ENCODE results near the gene TASOR. TPM values are rescaled to one million over a fixed set of nuclear protein-coding genes. Genes with fewer than 3 reads are reported as not detected.
"Not testable (repeated sequence)": the region's sequence is repeated elsewhere in the genome, so short reads cannot be mapped to it uniquely, and the experiment has no call there.

The TASOR gene, protein sequence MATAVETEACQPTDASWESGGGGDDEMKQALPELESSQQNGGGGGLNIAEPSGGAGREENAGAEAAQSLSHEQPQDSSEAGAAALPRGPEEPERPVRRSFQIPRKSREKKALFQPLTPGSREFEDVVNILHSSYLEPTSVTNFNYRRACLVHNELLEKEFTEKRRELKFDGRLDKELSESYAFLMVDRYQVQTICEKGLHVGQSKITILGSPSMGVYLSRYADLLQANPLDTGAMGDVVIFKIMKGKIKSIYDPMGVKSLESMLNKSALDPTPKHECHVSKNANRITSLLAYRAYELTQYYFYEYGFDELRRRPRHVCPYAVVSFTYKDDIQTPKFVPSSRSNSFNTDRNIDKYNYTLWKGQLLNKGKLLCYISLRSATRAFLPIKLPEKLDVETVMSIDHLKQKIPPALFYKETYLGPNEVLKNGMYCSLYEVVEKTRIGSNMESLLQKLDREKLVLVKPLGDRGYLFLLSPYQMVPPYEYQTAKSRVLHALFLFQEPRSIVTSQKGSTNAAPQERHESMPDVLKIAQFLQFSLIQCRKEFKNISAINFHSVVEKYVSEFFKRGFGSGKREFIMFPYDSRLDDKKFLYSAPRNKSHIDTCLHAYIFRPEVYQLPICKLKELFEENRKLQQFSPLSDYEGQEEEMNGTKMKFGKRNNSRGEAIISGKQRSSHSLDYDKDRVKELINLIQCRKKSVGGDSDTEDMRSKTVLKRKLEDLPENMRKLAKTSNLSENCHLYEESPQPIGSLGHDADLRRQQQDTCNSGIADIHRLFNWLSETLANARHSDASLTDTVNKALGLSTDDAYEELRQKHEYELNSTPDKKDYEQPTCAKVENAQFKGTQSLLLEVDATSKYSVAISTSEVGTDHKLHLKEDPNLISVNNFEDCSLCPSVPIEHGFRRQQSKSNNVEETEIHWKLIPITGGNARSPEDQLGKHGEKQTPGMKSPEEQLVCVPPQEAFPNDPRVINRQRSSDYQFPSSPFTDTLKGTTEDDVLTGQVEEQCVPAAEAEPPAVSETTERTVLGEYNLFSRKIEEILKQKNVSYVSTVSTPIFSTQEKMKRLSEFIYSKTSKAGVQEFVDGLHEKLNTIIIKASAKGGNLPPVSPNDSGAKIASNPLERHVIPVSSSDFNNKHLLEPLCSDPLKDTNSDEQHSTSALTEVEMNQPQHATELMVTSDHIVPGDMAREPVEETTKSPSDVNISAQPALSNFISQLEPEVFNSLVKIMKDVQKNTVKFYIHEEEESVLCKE (N-terminal part only)
- total RNA-seq: 10 to 100 TPM; 37.3 to 68.3 TPM

DNA sequence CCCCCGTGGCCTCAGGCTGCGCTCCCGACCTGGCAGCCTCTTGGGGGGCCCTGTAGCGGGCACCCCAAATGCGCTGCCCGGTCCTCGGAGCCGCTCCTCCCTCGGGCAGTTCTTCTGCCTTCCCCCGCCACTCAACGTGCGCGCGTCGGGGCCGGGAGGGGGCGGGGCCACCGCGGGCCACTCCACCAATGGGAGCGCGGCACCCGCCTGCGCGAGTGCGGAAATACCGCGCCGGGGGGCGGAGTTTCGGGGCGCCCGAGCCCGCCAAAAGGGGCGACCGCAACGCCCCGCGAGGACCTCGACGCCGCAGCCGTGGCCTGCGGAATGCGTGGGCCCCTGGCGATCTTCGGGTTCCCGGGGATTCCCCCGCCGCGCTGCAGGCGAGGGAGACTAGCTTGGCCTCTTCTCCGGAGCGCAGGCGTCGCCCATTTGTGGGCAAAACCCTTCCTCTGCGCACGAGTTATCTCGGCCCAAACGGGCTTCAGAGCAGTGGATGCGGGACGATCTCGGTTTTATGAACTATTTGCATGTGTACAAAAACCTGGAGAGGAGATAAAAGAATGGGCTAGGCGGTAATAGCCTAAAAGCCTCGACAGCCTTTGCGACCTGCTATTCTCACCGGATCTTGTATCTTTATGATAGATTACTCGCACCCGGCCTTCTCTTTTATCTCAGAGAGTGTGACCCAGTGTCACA, at the start of gene TASOR:
Gene TASOR (minus strand): TSS at position 144 of the 696 bp plus-strand sequence. CDS start 259 bp downstream, outside the sequence.
- ATAC-seq (peak; percentile 86 to 87), DNase-seq (ENCODE audit: low spot score in 2 of 2) (peak; percentile 86 to 89)
- H3K27ac Mint-ChIP-seq: peak within 1 kb of the TSS; percentile 90 to 96
- peaks cover 27 to 51% of the 10 kb centered on the region in 2 donors for H3K36me3 Mint-ChIP-seq
- H3K9me3 Mint-ChIP-seq: peaks cover 5 to 10% of the 10 kb centered on the region in 2 donors

GRCh38 chr3:56732109-56732508, 49.0 kb upstream of the TASOR start:
- ATAC-seq (no peak), DNase-seq (ENCODE audit: low spot score in 2 of 2) (no peak)
- Mint-ChIP-seq H3K36me3 (peaks cover 42 to 77% of the 10 kb centered on the region in 2 donors), H3K9me3 (no peaks in the 10 kb centered on the region), H3K27ac (peak overlapping the region; percentile 51 to 75)

GRCh38 chr3:56725175-56725574, 42.1 kb upstream of the TASOR start:
- Mint-ChIP-seq H3K36me3 (peaks cover 43 to 67% of the 10 kb centered on the region in 2 donors), H3K9me3 (no peaks in the 10 kb centered on the region), H3K27ac (peak overlapping the region; percentile 83 to 85)
- peak; percentile 62 to 64 for DNase-seq (ENCODE audit: low spot score in 2 of 2)
- peak; percentile 95 to 96 for ATAC-seq

GRCh38 chr3:56724676-56725075, 41.6 kb upstream of the TASOR start:
- Mint-ChIP-seq H3K9me3 (no peaks in the 10 kb centered on the region), H3K27ac (peak overlapping the region; percentile 83 to 85), H3K36me3 (peaks cover 43 to 63% of the 10 kb centered on the region in 2 donors)
- ATAC-seq (peak; percentile 53 to 72), DNase-seq (ENCODE audit: low spot score in 2 of 2) (no peak)

DNA sequence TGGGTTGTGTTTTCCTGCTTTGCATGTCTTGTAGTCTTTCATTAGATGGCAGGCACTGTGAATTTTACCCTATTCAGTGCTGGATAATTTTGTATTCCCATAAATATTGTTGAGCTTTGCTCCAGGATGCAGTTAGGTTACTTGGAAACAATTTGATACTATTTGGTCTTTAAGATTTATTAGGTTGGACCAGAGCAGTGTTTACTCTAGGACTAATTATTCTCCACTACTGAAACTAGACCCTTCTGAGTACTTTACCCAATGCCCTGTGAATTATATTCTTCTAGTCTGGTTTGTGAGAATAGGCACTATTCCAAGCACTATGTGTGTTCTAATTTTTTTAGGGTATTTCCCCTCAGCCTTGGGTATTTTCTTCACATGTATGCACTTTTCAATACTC, 37.8 kb upstream of the TASOR start:
- no peak for ATAC-seq
- Mint-ChIP-seq H3K9me3 (peaks cover 4% of the 10 kb centered on the region in 2 donors), H3K27ac (peak overlapping the region; percentile 1 to 78), H3K36me3 (peaks cover 20 to 41% of the 10 kb centered on the region in 2 donors)
- no peak for DNase-seq (ENCODE audit: low spot score in 2 of 2)

DNA sequence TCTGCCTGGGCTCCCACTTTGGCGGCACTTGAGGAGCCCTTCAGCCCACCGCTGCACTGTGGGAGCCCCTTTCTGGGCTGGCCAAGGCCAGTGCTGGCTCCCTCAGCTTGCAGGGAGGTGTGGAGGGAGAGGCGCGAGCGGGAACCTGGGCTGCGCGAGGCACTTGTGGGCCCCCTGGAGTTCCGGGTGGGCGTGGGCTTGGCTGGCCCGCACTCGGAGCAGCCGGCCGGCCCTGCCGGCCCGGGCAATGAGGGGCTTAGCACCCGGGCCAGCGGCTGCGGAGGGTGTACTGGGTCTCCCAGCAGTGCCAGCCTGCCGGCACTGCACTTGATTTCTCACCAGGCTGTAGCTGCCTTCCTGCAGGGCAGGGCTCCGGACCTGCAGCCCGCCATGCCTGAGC, 35.7 kb upstream of the TASOR start:
- Mint-ChIP-seq H3K36me3 (peaks cover 7 to 35% of the 10 kb centered on the region in 2 donors), H3K9me3 (peaks cover 4 to 12% of the 10 kb centered on the region in 2 donors), H3K27ac (peak overlapping the region in 1 of 2 donors; percentile 55)
- not testable (repeated sequence) for DNase-seq (ENCODE audit: low spot score in 2 of 2); ATAC-seq

DNA sequence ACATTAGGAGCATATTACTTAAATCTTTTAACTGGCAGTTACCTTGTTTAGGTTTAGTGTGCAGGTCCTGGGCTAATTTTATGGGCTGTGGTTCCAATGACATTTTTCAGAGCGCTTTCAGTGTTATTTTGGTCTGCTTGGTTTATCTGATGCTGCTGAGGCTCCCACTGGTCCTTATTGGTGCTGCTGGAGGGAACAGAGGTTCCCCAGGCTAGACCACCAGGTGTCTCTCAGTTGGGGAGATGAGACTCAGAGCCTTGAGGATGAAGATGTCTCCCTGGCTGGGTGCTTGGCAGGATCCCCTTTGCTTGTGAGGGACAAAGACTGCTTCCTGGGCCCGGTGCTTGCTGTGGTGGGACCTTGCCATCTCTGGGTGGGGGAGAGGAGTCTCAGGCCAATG, 28.3 kb upstream of the TASOR start:
- peaks cover 0 to 11% of the 10 kb centered on the region in 2 donors for H3K36me3 Mint-ChIP-seq
- H3K27ac Mint-ChIP-seq: no peak overlapping the region
- DNase-seq (ENCODE audit: low spot score in 2 of 2) (no peak), ATAC-seq (no peak)
- H3K9me3 Mint-ChIP-seq: peaks cover 0 to 9% of the 10 kb centered on the region in 2 donors

DNA sequence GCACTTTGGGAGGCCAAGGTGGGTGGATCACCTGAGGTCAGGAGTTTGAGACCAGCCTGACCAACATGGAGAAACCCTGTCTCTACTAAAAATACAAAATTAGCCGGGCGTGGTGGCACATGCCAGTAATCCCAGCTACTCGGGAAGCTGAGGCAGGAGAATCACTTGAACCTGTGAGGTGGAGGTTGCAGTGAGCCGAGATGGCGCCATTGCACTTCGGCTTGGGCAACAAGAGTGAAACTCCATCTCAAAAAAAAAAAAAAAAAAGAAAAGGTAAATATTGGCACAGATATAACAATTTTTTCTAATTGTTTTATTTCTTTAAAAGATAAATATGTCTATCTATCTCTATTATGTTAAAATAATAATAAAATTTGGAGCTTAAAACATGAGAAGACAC, 24.3 kb upstream of the TASOR start:
- DNase-seq (ENCODE audit: low spot score in 2 of 2); ATAC-seq; H3K27ac Mint-ChIP-seq; H3K36me3 Mint-ChIP-seq; H3K9me3 Mint-ChIP-seq: not testable (repeated sequence)

GRCh38 chr3:56706629-56707028, 23.6 kb upstream of the TASOR start:
- Mint-ChIP-seq H3K27ac (no peak overlapping the region), H3K9me3 (no peaks in the 10 kb centered on the region), H3K36me3 (no peaks in the 10 kb centered on the region)
- no peak for DNase-seq (ENCODE audit: low spot score in 2 of 2)
- no peak for ATAC-seq

DNA sequence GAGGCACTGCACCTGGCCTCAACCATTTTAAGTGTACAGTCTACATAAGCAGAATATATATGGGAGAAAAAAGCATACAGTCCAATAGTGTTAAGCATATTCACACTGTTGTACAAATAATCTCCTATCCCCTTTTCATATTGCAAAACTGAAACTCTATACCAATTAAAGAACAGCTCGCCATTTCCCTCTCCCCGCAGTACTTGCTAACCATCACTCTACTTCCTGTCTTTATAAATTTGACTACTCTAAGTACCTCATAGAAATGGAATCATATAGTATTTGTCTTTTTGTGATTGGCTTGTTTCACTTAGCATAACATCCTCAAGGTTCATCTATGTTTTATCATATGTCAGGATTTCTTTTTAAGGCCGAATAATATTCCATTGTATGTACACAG, 21.6 kb upstream of the TASOR start:
- peak in 1 of 2 donors; percentile 55 for ATAC-seq
- no peak for DNase-seq (ENCODE audit: low spot score in 2 of 2)
- H3K27ac Mint-ChIP-seq: peak overlapping the region in 1 of 2 donors; percentile 70

GRCh38 chr3:56702490-56703315, 19.6 kb upstream of the TASOR start:
- no peaks in the 10 kb centered on the region for H3K9me3 Mint-ChIP-seq

More for the DNA sequence above, 21.6 kb upstream of the TASOR start:
- H3K9me3 Mint-ChIP-seq: no peaks in the 10 kb centered on the region
- no peaks in the 10 kb centered on the region for H3K36me3 Mint-ChIP-seq

GRCh38 chr3:56700151-56700550, 17.1 kb upstream of the TASOR start:
- DNase-seq (ENCODE audit: low spot score in 2 of 2): no peak
- no peaks in the 10 kb centered on the region for H3K36me3 Mint-ChIP-seq
- no peak overlapping the region for H3K27ac Mint-ChIP-seq
- no peak for ATAC-seq
- no peaks in the 10 kb centered on the region for H3K9me3 Mint-ChIP-seq

More at GRCh38 chr3:56702490-56703315, 19.6 kb upstream of the TASOR start:
- DNase-seq (ENCODE audit: low spot score in 2 of 2) (peak in 1 of 2 donors; percentile 49), ATAC-seq (peak; percentile 54 to 71)
- H3K36me3 Mint-ChIP-seq: no peaks in the 10 kb centered on the region
- H3K27ac Mint-ChIP-seq: no peak overlapping the region

DNA sequence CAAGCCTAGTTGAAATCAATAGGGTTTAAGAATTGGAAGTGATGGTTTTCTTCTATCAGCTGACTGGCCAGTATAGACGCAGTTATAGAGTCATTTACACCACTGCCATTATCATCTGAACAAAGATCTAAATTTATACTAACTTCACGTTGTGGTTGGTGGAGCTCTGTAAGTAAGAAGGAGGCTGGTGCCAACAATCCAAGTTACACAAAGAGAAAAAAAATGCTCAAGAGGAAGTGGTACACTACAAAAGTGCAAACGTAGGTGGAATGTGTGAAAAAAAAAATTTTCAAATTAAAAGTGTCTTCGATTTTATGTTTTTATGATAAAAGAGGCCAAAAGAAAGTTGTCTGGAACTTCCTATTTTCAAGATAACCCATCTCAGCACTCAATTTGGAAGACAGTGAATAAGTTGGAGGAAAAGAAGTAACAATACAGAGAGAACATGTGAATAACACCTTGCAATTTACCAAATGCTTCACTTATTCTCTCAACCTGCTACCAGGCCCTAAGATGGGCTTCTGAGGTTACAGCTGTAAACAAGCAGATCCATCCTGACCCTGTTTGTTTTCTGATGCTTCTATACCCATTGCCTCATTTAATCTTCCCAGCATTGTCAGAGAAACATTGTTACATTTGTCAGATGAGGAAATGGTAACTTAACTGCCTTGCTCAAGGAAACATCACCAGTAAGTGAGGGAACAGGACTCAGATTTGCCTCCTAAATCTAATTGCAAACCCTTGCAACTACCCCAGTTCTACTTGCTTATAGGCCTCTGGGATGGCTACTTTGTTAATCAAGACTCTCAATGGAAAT, 12.0 kb upstream of the TASOR start:
- ATAC-seq (peak in 1 of 2 donors; percentile 44), DNase-seq (ENCODE audit: low spot score in 2 of 2) (no peak)
- no peaks in the 10 kb centered on the region for H3K36me3 Mint-ChIP-seq
- H3K9me3 Mint-ChIP-seq: no peaks in the 10 kb centered on the region
- peak overlapping the region in 1 of 2 donors; percentile 66 for H3K27ac Mint-ChIP-seq

- ATAC-seq (no peak), DNase-seq (ENCODE audit: low spot score in 2 of 2) (no peak)
- no peak overlapping the region for H3K27ac Mint-ChIP-seq
- H3K36me3 Mint-ChIP-seq: no peaks in the 10 kb centered on the region
- H3K9me3 Mint-ChIP-seq: no peaks in the 10 kb centered on the region
Observed at GRCh38 chr3:56693750-56694149, 10.7 kb upstream of the TASOR start.

Measured in activated naive CD4-positive, alpha-beta T cell treated with anti-CD3 and anti-CD28 coated beads, Interleukin-2, amount 50 U/mL, for 72 hours (primary cell).